Measurements from ENCODE around the gene ARF3.

Gene ARF3

DNA sequence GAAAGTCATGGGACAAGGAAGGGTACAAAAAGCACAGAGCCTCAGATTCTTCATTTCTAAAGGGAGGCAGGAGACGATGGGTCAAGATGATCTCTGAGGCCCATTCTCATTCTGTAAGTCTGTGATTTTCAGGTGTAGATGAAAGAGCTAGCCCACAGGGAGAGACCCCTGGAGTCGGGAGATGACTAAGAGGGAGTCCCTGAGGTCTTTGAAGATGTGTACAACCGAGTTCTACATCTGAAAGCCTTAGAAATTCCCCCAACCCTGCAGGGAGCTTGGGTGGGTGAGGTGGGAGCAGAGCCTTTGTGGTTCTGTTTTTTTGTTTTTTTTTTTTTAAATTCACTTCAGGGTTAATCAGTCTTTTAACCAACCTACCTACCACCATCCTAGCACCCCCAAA, 11.2 kb upstream of the ARF3 start:
- in situ Hi-C loops (cut with HindIII; ENCODE audit: low sequenced_read_pairs), result no loop called here

GRCh38 chr12:48967991-48968390, 10.7 kb upstream of the ARF3 start:
- in situ Hi-C loops (cut with HindIII; ENCODE audit: low sequenced_read_pairs), result no loop called here

GRCh38 chr12:48966177-48966895, 9.0 kb upstream of the ARF3 start:
- in situ Hi-C loops (cut with HindIII; ENCODE audit: low sequenced_read_pairs), result no loop called here

DNA sequence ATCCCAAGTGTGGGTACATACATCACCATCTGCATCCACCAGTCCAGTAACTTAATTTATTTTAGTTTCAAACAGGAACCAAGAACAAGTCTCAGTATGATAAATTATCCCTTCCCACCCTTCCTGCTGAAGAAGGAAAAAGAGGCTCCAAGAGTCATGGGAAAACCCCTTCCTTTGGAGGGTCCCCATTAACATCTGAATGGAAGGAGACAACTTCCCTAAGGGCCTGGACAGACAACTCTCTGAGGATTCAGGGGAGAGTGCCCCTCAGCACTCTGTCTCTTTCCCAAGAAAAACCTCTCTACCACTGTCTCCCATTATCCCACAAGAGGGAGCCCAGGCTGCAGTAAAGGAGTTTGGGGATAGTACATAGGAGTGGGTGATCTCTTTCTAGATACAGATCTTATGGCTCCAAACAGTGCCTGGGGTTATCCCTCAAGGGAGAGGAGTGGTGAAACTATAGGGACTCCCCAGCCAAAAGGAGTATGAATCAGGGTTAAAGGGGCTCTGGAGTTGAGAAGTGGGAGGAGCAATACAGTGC, 8.1 kb upstream of the ARF3 start:
- in situ Hi-C loops (cut with HindIII; ENCODE audit: low sequenced_read_pairs), result no loop called here

- in situ Hi-C loops (cut with HindIII; ENCODE audit: low sequenced_read_pairs), result no loop called here
These were observed 4.5 kb upstream of the ARF3 start for GRCh38 chr12:48961801-48962200.

DNA sequence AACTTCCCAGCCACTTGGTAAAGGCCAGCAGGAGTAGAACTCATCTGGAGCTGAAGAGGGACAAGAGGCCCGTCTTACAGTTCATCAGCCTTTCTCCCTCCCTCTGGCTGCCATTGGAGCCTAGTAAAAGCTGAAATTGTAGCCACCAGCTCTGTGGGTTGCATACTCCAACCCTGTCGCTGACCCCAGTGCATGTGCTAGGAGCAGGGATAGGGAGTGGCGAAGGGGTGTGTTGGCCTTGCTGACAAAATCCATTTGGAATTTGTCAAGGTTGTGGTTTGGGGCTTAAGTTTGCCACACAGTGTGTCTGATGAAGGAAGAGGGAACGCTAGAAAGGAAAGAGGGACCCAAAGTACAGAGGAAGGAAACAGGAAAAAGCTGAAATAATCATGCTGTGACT, 4.0 kb upstream of the ARF3 start:
- in situ Hi-C loops (cut with HindIII; ENCODE audit: low sequenced_read_pairs), result no loop called here

DNA sequence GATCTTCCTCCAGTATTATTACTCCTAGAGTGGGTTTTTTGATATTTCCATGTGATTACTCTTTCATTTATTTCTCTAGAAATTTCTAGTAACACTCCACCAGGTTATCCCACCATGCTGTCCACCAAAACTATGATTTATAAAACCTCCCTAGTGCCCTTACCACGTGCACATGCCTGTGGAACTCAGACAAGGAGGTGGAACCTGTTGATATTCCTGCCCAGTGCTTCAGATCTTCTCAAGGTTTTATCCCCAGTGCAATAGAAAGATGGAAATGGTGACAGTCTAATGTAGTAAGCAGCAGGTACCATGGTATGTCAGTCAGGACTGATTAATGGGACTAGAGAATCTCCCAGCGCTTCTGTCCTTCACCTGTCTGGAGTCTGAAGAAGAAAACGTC, 3.5 kb upstream of the ARF3 start:
- in situ Hi-C loops (cut with HindIII; ENCODE audit: low sequenced_read_pairs), result no loop called here

DNA sequence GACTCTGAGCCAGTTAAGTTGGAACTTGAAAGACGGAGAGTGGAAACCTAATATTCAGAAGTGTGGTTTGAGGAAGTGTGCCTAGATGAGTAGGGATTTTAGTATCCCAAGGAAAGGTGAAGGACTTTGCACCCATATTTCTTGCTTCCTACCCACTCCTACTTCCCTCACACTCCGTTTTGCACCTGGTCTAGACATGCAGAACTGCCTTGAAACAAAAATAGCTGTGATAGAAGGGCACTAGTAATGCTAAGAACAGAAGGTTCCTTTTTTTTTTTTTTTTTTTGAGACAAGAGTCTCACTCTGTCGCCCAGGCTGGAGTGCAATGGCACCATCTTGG, 732 bp upstream of the ARF3 start:
- in situ Hi-C loops (cut with HindIII; ENCODE audit: low sequenced_read_pairs), result no loop called here

DNA sequence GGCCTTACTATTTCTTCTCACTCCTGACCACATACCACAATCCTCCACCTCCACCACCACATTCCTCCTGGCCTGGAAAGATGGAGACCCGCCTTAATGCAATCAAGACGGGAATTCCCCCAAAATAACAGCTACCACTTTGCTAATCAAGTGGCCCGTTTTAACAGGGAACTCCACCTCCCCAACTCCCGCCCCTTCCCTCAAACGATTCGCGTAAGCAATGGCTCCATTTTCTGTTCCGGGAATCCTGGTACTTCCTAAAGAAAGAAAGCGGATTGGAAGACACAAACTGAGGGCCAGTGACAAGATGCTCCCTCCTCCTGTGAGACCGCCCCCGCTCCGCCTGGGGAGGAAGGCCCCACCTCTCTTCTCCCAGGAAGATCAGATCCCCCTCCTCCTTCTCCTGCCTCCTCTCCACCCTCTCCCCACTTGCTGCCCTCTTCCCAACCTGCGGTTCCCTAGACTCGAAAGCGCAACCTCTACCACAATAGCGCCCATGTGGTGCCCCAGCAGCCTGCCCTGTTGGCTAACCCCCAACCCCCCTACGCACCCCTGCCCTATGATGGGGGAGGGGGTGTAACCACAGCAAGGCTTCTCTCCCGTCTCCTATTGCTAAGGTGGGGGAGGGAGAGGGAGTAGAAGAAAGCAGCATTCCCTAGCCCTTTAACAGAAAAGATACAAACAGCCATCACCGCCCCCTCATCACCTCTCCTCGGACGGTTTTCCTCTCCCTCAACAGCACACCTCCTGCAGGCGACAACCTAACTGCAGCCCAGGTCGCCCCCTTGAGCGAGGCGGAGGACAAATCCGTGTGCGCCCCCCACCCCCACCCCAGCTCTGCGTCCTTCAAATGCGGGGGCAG, 777 bp downstream of the ARF3 start:
- in situ Hi-C loops (cut with HindIII; ENCODE audit: low sequenced_read_pairs), result no loop called here

- in situ Hi-C loops (cut with HindIII; ENCODE audit: low sequenced_read_pairs), result no loop called here
These were observed 2.3 kb downstream of the ARF3 start for GRCh38 chr12:48954841-48955501.

DNA sequence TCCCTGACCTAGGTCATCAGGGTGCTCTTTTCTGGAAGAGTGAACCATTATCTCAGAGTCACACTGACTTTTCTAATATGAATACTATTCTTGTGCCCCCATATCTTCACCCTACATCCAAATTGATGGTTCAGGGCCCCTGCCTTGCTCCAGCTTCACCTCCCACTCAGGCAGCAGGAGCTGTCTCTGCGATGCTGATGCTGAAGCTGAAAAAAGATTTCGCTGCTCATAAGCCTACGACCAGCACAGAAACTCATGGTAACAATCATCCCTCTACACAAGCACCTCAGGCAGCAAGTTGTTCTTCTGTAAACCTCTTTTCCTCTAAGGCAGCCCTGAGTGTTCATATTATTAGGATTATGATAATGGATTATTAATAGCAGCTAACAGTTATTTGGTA, 3.2 kb downstream of the ARF3 start:
- in situ Hi-C loops (cut with HindIII; ENCODE audit: low sequenced_read_pairs), result no loop called here

DNA sequence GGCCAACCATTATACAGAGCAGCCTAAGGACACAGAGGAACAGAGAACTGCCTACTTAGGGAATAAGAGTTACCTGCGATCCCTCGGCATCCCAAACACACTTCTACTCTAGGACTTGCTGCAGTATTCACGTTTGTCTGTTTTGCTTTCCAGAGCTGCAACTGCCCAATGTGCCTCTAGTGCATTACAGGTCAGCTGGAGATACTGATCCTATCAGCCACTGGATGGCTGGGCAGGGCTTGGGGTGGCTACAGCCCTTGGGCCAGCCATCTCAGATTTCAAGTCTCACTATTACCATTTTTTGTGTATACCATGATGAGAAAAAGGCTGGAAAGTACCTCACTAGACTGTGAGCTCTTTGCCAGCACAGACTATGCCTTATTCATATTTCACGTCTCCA, 4.6 kb downstream of the ARF3 start:
- in situ Hi-C loops (cut with HindIII; ENCODE audit: low sequenced_read_pairs), result no loop called here

GRCh38 chr12:48947727-48948126, 9.6 kb downstream of the ARF3 start:
- in situ Hi-C loops (cut with HindIII; ENCODE audit: low sequenced_read_pairs), result no loop called here

DNA sequence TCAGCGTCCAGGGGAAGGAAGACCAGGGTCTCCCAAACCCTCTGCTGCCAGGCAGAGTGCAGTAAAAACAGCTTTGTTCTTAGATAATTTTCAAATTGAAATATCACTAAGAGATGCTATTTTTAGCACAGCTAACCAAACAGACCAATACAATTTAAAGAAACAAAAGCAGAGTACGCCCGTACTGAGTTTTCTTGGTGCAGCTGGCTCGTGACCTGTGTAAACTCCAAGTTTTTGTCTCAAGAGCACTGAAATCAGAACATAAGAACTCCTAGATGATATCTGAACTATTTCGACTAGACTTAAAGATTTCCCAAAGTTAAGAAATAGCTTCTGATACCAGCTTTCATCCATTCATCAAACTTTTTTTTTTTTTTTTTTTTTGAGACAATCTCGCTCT, 10.3 kb downstream of the ARF3 start:
- in situ Hi-C loops (cut with HindIII; ENCODE audit: low sequenced_read_pairs), result no loop called here

GRCh38 chr12:48946205-48946604, 11.1 kb downstream of the ARF3 start:
- in situ Hi-C loops (cut with HindIII; ENCODE audit: low sequenced_read_pairs), result no loop called here

DNA sequence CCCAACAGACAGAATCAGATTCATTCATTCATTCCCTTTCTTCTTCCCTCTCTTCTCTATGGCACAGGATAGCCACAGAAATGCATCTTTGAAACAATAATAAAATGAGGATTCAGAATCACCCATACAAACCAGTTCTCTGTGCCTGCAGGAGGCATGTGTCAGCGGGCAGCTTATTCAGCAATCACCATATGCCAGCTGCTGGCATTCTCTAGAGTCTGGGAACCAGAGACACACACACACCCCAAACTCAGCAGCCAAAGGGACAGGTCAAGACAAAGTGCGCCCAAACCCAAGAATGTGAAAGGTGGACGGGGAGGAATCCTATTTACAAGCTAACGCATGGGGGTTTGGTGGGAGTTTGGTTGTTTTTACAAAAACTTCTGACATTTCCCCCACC, 14.1 kb downstream of the ARF3 start:
- in situ Hi-C loops (cut with HindIII; ENCODE audit: low sequenced_read_pairs), result no loop called here

- in situ Hi-C loops (cut with HindIII; ENCODE audit: low sequenced_read_pairs), result no loop called here
These were observed 17.1 kb downstream of the ARF3 start for GRCh38 chr12:48940181-48940580.

- in situ Hi-C loops (cut with HindIII; ENCODE audit: low sequenced_read_pairs), result no loop called here
These were observed 18.5 kb downstream of the ARF3 start for GRCh38 chr12:48938805-48939204.

- in situ Hi-C loops (cut with HindIII; ENCODE audit: low sequenced_read_pairs), result no loop called here
These were observed 20.1 kb downstream of the ARF3 start for GRCh38 chr12:48937170-48937569.

DNA sequence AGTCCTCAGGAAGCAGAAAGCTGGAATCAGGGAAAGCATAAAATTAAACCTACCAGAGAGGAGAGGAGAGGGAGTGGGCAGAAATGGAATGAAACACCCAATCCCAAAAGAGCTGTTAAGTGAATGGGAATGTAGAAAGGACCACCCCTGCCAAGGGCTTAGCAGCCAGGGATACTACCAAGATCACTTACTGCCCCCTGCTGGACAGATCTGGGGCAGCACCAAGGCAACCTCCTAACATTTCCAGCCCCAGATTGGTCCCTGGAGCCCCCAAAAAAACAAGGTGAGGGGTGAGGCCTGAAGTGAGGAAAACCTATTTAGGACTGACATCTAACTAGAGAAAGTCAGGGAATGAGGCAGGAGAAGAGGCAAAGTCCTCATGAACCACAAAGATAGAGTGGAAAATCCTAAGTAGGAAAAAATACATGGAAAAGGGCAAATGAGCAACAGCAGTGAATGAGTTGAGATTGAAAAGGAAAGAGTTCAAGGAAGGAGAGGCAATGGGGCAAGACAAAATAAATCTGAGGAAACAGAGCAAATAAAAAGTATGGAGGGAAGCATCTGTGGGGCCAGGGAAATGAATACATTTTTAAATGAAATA, 20.8 kb downstream of the ARF3 start:
- in situ Hi-C loops (cut with HindIII; ENCODE audit: low sequenced_read_pairs), result no loop called here

DNA sequence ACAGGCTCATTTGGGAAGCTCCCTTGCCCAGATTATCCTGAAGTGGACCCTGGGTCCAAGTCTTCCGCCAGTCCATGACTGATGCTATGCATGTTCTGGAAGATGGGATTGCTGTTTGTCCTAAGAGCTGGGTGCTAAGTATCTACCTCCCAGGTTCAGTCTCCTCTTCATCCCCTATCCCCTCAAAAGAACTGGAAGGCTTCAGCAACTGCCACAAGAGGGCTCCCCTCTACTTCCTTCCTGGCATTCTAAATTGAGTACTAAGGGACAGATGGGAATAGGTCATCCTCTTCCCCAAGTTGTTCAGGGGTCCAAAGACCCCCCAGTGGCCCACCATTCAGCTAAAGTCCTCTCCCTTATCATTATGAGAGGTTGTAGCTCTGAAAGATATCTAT, 23.0 kb downstream of the ARF3 start:
- in situ Hi-C loops (cut with HindIII; ENCODE audit: low sequenced_read_pairs), result no loop called here

All from DLD1 (cell line).